Measurements from ENCODE around the gene SNRNP25.

SNRNP25 gene

DNA sequence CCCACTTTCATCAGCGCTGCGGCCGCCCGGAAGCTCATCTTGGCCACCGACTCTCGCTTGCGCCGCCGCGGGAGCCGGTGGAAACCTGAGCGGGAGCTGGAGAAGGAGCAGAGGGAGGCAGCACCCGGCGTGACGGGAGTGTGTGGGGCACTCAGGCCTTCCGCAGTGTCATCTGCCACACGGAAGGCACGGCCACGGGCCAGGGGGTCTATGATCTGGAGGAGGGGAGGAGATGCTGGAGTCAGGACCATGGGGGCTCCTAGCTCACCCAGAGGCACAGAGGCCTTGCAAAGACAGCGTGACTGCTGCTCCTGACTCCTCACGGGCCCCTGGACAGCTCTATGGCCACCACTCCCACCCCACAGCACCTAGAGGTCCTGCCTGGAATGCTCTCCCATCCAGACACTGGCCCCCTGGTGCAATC is 9.4 kb downstream of the SNRNP25 start:
- no peaks in the 10 kb centered on the region for H3K27me3 ChIP-seq (ENCODE audit: insufficient read depth, insufficient read length)

DNA sequence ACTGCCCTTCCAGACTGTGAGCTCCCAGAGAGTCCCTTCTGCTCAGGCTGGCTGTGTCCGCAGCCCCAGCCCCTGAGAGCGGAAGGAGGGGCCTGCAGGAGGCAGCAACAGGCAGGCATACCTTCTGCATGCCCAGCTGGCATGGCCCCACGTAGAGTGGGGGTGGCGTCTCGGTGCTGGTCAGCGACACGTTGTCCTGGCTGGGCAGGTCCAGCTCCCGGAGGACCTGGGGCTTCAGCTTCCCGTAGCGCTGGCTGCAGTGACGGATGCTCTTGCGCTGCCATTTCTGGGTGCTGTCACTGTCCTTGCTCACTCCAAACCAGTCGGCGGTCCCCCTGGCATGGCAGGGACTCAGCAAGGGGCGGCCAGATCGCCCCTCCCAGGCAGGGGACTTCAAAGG is 9.8 kb downstream of the SNRNP25 start:
- TF ChIP-seq YY1 (IDR thresholded peaks at IDR 0.05; ENCODE audit: insufficient read depth, insufficient read length), result no peak
- no peak for TF ChIP-seq ZNF274 (IDR thresholded peaks at IDR 0.05; ENCODE audit: low read depth, low read length)
- TF ChIP-seq SUZ12 (IDR thresholded peaks at IDR 0.05; ENCODE audit: extremely low read depth, insufficient read depth, insufficient read length), result no peak
- Histone ChIP-seq H3K4me3 (ENCODE audit: insufficient read length, low read depth) (no peak overlapping the region), H3K4me1 (ENCODE audit: insufficient read depth, insufficient read length) (peaks cover 26% of the 10 kb centered on the region), H3K9ac (ENCODE audit: insufficient read length, low read depth) (no peak overlapping the region), H3K36me3 (ENCODE audit: insufficient read depth, insufficient read length, low read length) (peaks cover 86% of the 10 kb centered on the region), H3K9me3 (ENCODE audit: insufficient read depth, low read length) (no peaks in the 10 kb centered on the region), H3K27me3 (ENCODE audit: insufficient read depth, insufficient read length) (no peaks in the 10 kb centered on the region)
- no peak for DNase-seq (ENCODE audit: low read depth, low spot score)

More for the DNA sequence above, 9.4 kb downstream of the SNRNP25 start:
- no peaks in the 10 kb centered on the region for H3K9me3 ChIP-seq (ENCODE audit: insufficient read depth, low read length)
- H3K36me3 ChIP-seq (ENCODE audit: insufficient read depth, insufficient read length, low read length), result peaks cover 86% of the 10 kb centered on the region
- TF ChIP-seq ZNF274 (IDR thresholded peaks at IDR 0.05; ENCODE audit: low read depth, low read length) (no peak), YY1 (IDR thresholded peaks at IDR 0.05; ENCODE audit: insufficient read depth, insufficient read length) (no peak), SUZ12 (IDR thresholded peaks at IDR 0.05; ENCODE audit: extremely low read depth, insufficient read depth, insufficient read length) (no peak)
- no peak overlapping the region for H3K9ac ChIP-seq (ENCODE audit: insufficient read length, low read depth)
- H3K4me1 ChIP-seq (ENCODE audit: insufficient read depth, insufficient read length), result peaks cover 21% of the 10 kb centered on the region
- no peak overlapping the region for H3K4me3 ChIP-seq (ENCODE audit: insufficient read length, low read depth)
- no peak for DNase-seq (ENCODE audit: low read depth, low spot score)

DNA sequence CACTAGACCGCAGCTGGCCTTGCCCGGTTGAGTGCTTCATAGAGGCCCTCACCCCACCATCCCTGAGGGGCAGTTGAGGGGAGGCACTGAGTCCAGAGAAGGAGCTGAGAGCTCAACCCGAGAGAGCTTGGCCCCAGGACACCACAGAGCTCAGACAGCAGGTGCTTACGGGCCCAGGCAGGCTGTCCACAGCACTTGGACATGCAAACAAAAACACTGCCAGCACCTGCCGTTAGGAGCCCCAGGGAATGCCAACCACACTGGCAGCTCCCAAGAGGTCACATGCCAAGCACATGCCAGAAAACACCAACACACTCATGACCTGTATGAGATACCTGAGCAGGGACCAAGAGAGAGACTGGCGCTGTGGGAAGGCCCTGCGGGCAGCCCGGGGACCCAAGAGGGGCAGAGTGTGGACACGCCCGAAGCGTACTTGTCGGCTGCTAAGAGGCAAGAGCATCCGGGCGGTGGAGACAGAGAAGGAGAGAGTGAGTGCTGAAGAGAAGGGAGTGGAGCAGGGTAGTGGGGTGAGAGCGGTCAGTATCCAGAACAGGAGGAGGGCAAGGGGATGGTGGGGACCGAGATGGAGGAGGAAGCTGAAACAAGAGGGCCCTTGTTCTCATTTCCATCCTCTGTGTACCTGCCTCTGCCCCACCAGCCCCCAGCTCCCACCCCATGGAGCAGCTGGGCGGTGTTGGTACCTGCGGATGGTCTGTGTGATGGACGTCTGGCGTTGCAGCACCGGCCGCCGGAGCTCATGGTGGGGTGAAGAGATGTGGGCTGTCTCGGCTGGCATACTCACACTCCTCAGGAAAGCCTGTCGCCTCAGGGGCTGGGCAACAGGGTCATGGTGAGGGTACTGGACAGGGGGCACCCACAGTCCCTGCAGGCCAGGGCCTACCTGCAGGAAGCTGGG is 10.6 kb downstream of the SNRNP25 start:
- no peak for DNase-seq (ENCODE audit: low read depth, low spot score)
- H3K27me3 ChIP-seq (ENCODE audit: insufficient read depth, insufficient read length), result no peaks in the 10 kb centered on the region
- no peaks in the 10 kb centered on the region for H3K9me3 ChIP-seq (ENCODE audit: insufficient read depth, low read length)
- peaks cover 86% of the 10 kb centered on the region for H3K36me3 ChIP-seq (ENCODE audit: insufficient read depth, insufficient read length, low read length)
- TF ChIP-seq SUZ12 (IDR thresholded peaks at IDR 0.05; ENCODE audit: extremely low read depth, insufficient read depth, insufficient read length) (no peak), YY1 (IDR thresholded peaks at IDR 0.05; ENCODE audit: insufficient read depth, insufficient read length) (no peak), ZNF274 (IDR thresholded peaks at IDR 0.05; ENCODE audit: low read depth, low read length) (no peak)
- H3K9ac ChIP-seq (ENCODE audit: insufficient read length, low read depth), result no peak overlapping the region
- H3K4me3 ChIP-seq (ENCODE audit: insufficient read length, low read depth), result no peak overlapping the region
- H3K4me1 ChIP-seq (ENCODE audit: insufficient read depth, insufficient read length), result peaks cover 34% of the 10 kb centered on the region

DNA sequence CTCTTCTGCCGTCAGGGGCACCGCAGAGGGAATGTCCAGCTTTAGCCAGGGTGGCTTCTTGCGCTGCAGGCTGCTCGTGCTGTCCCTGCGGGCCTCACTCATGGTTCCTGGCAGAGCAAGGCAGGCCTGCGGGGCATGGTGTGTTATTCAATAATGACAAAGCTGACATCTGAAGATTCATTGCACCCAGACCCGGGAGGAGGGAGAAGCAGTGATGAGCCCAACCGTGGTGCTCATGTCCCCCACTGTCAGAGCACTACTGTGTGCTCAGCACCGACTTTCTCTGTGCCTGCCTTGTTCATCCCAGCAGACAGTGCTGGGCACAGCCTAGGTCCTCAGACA is 11.3 kb downstream of the SNRNP25 start:
- peaks cover 86% of the 10 kb centered on the region for H3K36me3 ChIP-seq (ENCODE audit: insufficient read depth, insufficient read length, low read length)
- H3K27me3 ChIP-seq (ENCODE audit: insufficient read depth, insufficient read length), result no peaks in the 10 kb centered on the region
- H3K9me3 ChIP-seq (ENCODE audit: insufficient read depth, low read length), result no peaks in the 10 kb centered on the region
- H3K9ac ChIP-seq (ENCODE audit: insufficient read length, low read depth), result no peak overlapping the region
- DNase-seq (ENCODE audit: low read depth, low spot score), result no peak
- no peak overlapping the region for H3K4me3 ChIP-seq (ENCODE audit: insufficient read length, low read depth)
- no peak for TF ChIP-seq YY1 (IDR thresholded peaks at IDR 0.05; ENCODE audit: insufficient read depth, insufficient read length)
- no peak for TF ChIP-seq ZNF274 (IDR thresholded peaks at IDR 0.05; ENCODE audit: low read depth, low read length)
- TF ChIP-seq SUZ12 (IDR thresholded peaks at IDR 0.05; ENCODE audit: extremely low read depth, insufficient read depth, insufficient read length), result no peak
- peaks cover 40% of the 10 kb centered on the region for H3K4me1 ChIP-seq (ENCODE audit: insufficient read depth, insufficient read length)

DNA sequence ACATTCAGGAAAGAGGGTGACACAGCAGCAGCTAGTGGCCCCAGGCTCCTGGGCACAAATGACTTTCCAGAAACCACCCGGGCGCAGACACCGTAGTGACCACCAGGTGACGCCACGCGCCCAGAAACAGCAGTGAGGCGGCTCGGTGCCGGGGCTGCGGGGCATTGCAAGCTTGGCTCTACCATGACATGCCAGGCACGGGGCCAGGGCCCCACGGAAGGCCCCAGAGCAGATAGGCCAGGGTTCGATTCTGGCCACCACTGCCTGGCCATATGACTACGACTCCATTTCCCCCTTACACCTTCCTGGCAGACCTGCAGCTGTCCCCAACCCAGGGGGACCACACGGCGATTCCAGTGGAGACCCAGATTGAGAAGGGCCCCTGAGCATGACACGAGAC is 12.1 kb downstream of the SNRNP25 start:
- H3K9ac ChIP-seq (ENCODE audit: insufficient read length, low read depth), result peak overlapping the region; percentile 37
- H3K36me3 ChIP-seq (ENCODE audit: insufficient read depth, insufficient read length, low read length), result peaks cover 86% of the 10 kb centered on the region
- TF ChIP-seq YY1 (IDR thresholded peaks at IDR 0.05; ENCODE audit: insufficient read depth, insufficient read length) (no peak), ZNF274 (IDR thresholded peaks at IDR 0.05; ENCODE audit: low read depth, low read length) (no peak), SUZ12 (IDR thresholded peaks at IDR 0.05; ENCODE audit: extremely low read depth, insufficient read depth, insufficient read length) (no peak)
- no peaks in the 10 kb centered on the region for H3K27me3 ChIP-seq (ENCODE audit: insufficient read depth, insufficient read length)
- H3K4me3 ChIP-seq (ENCODE audit: insufficient read length, low read depth), result no peak overlapping the region
- no peaks in the 10 kb centered on the region for H3K9me3 ChIP-seq (ENCODE audit: insufficient read depth, low read length)
- peaks cover 49% of the 10 kb centered on the region for H3K4me1 ChIP-seq (ENCODE audit: insufficient read depth, insufficient read length)
- no peak for DNase-seq (ENCODE audit: low read depth, low spot score)

DNA sequence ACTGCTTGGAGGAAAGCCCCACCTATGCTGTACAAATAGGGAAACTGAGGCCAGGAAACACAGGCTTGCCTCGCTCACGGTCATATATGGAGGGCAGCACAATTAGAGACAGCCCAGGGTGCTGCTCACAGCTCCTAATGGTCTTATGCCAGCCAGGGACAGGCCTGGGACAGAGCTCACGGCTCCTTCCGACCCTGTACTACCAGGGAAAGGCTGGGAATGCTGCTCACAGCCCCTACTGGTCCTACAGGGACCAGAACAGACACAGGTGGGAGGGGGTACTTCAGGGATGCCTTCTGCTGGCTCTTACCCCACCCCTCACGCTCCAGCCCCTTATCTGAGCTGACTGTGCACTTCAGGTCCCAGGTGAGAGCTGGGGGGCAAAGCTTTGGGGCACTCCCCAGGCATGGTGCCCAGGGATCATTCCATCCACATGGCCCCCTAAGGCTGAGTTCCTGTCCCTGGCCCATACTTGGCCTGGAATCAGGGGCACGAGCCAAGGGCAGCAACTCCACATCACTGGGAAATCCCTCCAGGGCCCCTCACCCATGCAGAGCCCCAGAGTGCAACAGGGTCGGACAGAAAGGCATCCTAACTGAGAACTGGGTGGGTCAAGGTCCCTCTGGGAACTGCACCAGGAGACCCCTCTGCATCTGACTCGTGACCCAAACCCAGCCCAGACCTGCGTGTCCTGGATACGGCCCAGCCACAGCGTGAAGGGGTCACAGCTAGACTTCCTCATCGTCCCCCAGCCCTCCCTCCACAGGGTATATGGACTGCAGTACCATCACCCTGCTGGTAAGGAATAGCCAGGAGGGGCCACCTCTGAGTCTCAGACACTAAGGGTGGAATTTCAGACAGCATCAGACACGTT is 12.9 kb downstream of the SNRNP25 start:
- no peaks in the 10 kb centered on the region for H3K9me3 ChIP-seq (ENCODE audit: insufficient read depth, low read length)
- no peak overlapping the region for H3K9ac ChIP-seq (ENCODE audit: insufficient read length, low read depth)
- H3K36me3 ChIP-seq (ENCODE audit: insufficient read depth, insufficient read length, low read length), result peaks cover 84% of the 10 kb centered on the region
- H3K4me3 ChIP-seq (ENCODE audit: insufficient read length, low read depth), result no peak overlapping the region
- H3K27me3 ChIP-seq (ENCODE audit: insufficient read depth, insufficient read length), result no peaks in the 10 kb centered on the region
- no peak for DNase-seq (ENCODE audit: low read depth, low spot score)
- TF ChIP-seq ZNF274 (IDR thresholded peaks at IDR 0.05; ENCODE audit: low read depth, low read length) (no peak), SUZ12 (IDR thresholded peaks at IDR 0.05; ENCODE audit: extremely low read depth, insufficient read depth, insufficient read length) (no peak), YY1 (IDR thresholded peaks at IDR 0.05; ENCODE audit: insufficient read depth, insufficient read length) (no peak)
- H3K4me1 ChIP-seq (ENCODE audit: insufficient read depth, insufficient read length), result peaks cover 55% of the 10 kb centered on the region
